Testis (tissue), 3 donors: Measurements from ENCODE around the gene MAP2K5. TPM values are rescaled to one million over a fixed set of nuclear protein-coding genes. Genes with fewer than 3 reads are reported as not detected.

Source experiments
- DNase-seq: peaks from one replicate; pipeline ENCODE4 v3.0.0-alpha.2; 2019
- H3K27ac ChIP-seq, 2 donors: fragments of 200-600 bp; sonication (generic); one replicate each; pipeline ENCODE4 v1.5.1; 2019
- H3K27me3 ChIP-seq: fragments of 200-600 bp; sonication (generic); one replicate; pipeline ENCODE4 v1.5.1; 2019
- H3K36me3 ChIP-seq: fragments of 200-600 bp; sonication (generic); one replicate; pipeline ENCODE4 v1.5.1; 2017; ENCODE audit warnings: low read depth; ENCODE audit errors: missing control alignments
- H3K4me1 ChIP-seq: fragments of 200-600 bp; sonication (generic); one replicate; pipeline ENCODE4 v1.5.1; 2019
- H3K4me3 ChIP-seq, 2 donors: fragments of 200-600 bp; sonication (generic); one replicate each; pipeline ENCODE4 v1.5.1; 2017 to 2019
- H3K9me3 ChIP-seq: fragments of 200-600 bp; sonication (generic); one replicate; pipeline ENCODE4 v1.5.1; 2017
- POLR2A ChIP-seq: fragments of 450-650 bp; IDR thresholded peaks from one replicate; pipeline ENCODE4 v1.6.1; 2017; ENCODE audit warnings: antibody characterized with exemption, mild to moderate bottlenecking, moderate library complexity
- WGBS, 2 donors: methylation state at CpG; one replicate each; pipeline ENCODE4 v1.1.5; 2018; 5-methylcytosine and 5-hydroxymethylcytosine counted together
- intact Hi-C: fragments of 100-400 bp; cut with DNase I; formaldehyde crosslinking; loops from one replicate; pipeline ENCODE4 v1.15.1; 2023; ENCODE audit warnings: low total_unique reads
- polyA plus RNA-seq: library from polyadenylated mRNA; stranded (reverse); fragments of 350-450 nt; fragmentation: Illumina TruSeq; extraction: RNeasy Lipid Tissue Mini Kit (QIAGEN cat#74804); gene quantifications from one replicate; pipeline ENCODE4 v1.2.3, GENCODE V29; 2014; ENCODE audit warnings: low read depth, low replicate concordance; ENCODE audit not compliant: insufficient read depth
- total RNA-seq, 2 donors: library from RNA; depleted of rRNA; stranded (reverse); fragments of >200 nt; gene quantifications; one replicate each; pipeline ENCODE4 v1.2.3, GENCODE V29; 2016
- TF ChIP-seq, protein P1 (sequence below), 3 experiments: fragments of 450-650 bp in 2 of 3; fragments of 200-600 bp in 1 of 3; sonication (generic) in 1 of 3; IDR thresholded peaks; one replicate each; pipeline ENCODE4 v1.5.1; 2016 to 2019; ENCODE audit warnings: antibody characterized with exemption in 3 of 3, mild to moderate bottlenecking in 2 of 3, moderate library complexity in 1 of 3

MAP2K5 gene
- total and polyA plus RNA-seq, 3 donors from 2014 or later, result 28.0 to 34.3 (median 31.2) TPM

DNA sequence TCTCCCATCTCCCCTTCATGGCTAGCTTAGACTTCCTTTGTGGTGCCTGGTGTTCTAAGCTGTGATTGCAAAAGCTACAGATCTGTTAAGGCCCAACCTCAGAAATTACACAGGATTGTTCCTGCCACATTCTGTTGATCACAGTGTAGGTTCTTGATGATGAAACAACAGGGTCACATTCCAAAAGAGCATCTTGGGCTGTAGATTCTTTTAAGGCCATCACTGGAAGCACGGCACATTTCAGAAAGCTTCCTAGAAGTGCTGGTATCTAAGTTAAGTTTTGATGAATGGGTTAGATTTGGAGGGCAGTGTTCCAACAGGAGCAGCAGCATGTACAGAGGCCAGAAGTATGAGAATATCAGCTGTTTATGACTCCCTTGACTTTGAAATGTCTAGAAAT is 175.3 kb downstream of the MAP2K5 start:
- WGBS, 2 donors, result 100% methylated on average over 1 of the region's 1 CpG
- H3K4me3 ChIP-seq, result no peak overlapping the region
- H3K27ac ChIP-seq, result no peak overlapping the region
- no peaks in the 10 kb centered on the region for H3K27me3 ChIP-seq
- H3K4me1 ChIP-seq, result no peaks in the 10 kb centered on the region
- intact Hi-C loops, result no loop called here
- TF ChIP-seq, protein P1, sequence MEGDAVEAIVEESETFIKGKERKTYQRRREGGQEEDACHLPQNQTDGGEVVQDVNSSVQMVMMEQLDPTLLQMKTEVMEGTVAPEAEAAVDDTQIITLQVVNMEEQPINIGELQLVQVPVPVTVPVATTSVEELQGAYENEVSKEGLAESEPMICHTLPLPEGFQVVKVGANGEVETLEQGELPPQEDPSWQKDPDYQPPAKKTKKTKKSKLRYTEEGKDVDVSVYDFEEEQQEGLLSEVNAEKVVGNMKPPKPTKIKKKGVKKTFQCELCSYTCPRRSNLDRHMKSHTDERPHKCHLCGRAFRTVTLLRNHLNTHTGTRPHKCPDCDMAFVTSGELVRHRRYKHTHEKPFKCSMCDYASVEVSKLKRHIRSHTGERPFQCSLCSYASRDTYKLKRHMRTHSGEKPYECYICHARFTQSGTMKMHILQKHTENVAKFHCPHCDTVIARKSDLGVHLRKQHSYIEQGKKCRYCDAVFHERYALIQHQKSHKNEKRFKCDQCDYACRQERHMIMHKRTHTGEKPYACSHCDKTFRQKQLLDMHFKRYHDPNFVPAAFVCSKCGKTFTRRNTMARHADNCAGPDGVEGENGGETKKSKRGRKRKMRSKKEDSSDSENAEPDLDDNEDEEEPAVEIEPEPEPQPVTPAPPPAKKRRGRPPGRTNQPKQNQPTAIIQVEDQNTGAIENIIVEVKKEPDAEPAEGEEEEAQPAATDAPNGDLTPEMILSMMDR (IDR thresholded peaks at IDR 0.05), result no peak
- TF ChIP-seq POLR2A, result no peak
- H3K36me3 ChIP-seq, result no peaks in the 10 kb centered on the region
- H3K9me3 ChIP-seq, result no peaks in the 10 kb centered on the region
- no peak for DNase-seq

DNA sequence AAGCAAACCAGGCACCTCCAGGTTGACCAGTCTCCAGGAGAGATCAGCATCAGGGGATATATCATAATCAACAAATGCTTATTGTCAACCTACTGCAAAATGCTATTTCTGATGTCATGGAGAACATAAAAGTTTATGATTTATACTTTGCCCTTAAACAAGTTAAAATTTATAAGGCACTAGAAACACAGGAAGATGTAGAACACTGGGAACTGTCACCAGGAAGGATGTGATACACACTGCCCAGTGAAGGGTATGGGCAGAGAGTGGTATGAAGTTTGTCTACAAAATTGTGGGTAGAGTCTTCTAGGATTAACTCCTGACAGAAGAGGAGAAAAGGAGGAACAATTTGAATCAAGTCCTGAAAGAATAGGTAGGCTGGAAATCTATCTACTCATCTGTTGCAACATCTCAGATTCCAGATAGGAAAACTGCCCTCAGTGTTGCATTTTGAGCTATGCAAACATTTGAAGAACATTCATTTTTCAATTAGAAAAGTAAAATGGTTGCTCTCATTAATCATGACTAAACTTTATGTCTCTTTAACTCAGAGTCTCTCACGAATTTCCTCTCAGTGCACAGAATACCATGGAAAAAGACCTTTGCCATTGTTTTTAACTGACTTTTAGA is 176.9 kb downstream of the MAP2K5 start:
- 81 to 92% methylated on average over 1 of the region's 1 CpG for WGBS, 2 donors
- Histone ChIP-seq H3K9me3 (no peaks in the 10 kb centered on the region), H3K4me3 (no peak overlapping the region), H3K36me3 (no peaks in the 10 kb centered on the region), H3K4me1 (no peaks in the 10 kb centered on the region), H3K27ac (no peak overlapping the region), H3K27me3 (no peaks in the 10 kb centered on the region)
- TF ChIP-seq, protein P1 (IDR thresholded peaks at IDR 0.05), result no peak
- TF ChIP-seq POLR2A, result no peak
- no peak for DNase-seq
- intact Hi-C loops, result no loop called here

DNA sequence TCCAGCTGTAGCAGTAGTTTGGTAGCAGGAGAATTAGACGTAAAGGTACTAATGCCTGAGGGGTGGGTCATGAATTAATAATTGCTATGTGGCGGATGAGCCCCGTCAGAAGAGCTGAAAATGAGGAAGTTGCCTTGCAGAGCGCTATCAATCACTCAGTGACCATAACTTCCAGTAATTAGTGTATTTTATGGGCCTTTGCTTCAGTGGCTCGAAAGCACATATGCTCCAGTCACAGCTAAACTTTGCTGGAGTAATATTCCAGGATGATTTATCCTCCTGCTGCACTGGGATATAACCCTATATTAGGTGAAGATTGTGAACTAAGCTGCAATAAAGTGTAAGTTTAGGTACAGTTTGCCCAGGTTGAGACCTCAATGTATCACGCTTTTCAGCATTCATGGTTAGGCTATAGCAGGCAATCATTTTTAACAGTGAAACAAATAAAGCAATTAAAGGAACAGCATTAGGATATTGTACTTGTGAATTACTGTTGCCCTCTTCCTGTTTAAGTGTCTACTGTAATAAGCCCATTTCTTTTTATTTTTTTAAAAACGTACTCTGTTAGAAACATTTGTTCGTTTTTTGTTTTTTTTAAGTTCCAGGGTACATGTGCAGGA is 178.2 kb downstream of the MAP2K5 start:
- intact Hi-C loops, result no loop called here
- no peak for DNase-seq
- 75 to 86% methylated on average over 8 of the region's 8 CpGs for WGBS, 2 donors
- Histone ChIP-seq H3K9me3 (no peaks in the 10 kb centered on the region), H3K4me3 (no peak overlapping the region), H3K36me3 (no peaks in the 10 kb centered on the region), H3K27ac (no peak overlapping the region), H3K27me3 (no peaks in the 10 kb centered on the region), H3K4me1 (no peaks in the 10 kb centered on the region)
- TF ChIP-seq, protein P1 (IDR thresholded peaks at IDR 0.05), result no peak
- TF ChIP-seq POLR2A, result no peak

DNA sequence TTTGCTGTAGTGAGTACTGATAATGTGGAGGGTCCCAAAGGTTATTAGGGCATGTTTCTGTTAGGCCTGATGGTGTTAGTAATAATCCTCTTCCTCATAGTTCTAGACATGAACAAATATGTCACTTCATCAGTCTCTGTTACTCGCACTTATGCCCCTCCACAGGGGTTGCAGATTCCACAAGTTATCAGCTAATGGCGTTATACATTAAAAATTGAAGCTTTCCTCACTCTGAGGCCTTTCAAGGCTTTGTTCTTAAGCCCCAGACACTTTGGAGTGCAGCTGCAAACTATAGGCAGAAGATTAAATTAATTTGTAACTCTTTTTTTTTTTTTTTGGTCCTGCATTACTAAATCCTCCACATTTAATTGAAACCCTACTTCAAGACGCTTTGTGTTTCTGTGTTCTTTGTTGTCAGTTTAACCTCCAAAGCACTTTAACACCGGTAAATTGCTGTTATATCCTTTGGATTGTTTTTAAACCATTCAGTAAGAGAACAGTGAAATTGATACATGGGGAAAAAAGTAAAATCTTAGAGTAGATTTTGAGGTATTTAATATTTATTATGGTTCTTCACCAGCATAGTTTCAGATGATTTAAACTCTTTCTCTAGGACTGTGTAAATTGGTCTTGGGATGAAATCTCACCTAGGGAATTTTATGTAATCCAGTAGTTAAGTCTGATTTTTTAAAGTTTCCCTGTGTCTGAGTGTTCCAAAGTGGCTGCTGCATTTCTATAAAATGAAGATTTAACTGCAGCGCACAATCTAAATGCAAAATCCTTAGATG is 179.7 kb downstream of the MAP2K5 start:
- WGBS, 2 donors, result 89 to 90% methylated on average over 5 of the region's 5 CpGs
- H3K4me1 ChIP-seq, result no peaks in the 10 kb centered on the region
- H3K27ac ChIP-seq, result no peak overlapping the region
- DNase-seq, result no peak
- intact Hi-C loops, result no loop called here
- H3K27me3 ChIP-seq, result no peaks in the 10 kb centered on the region
- no peak overlapping the region for H3K4me3 ChIP-seq
- TF ChIP-seq, protein P1 (IDR thresholded peaks at IDR 0.05), result no peak
- no peak for TF ChIP-seq POLR2A
- no peaks in the 10 kb centered on the region for H3K9me3 ChIP-seq
- H3K36me3 ChIP-seq, result no peaks in the 10 kb centered on the region
